Activated naive CD4-positive, alpha-beta T cell treated with anti-CD3 and anti-CD28 coated beads for 36 hours (primary cell): ENCODE data around the gene TCEAL9. TPM values are rescaled to one million over a fixed set of nuclear protein-coding genes. Genes with fewer than 3 reads are reported as not detected.
A peak's percentile ranks its signal among the peaks of the same experiment; 100 is the strongest.
"Not testable (repeated sequence)": the region's sequence is repeated elsewhere in the genome, so short reads cannot be mapped to it uniquely, and the experiment has no call there.

ENCODE experiments used
- CTCF ChIA-PET: fragments of 350-600 bp; sonication (Branson Sonifier 250); formaldehyde crosslinking; loops from one replicate; lab custom pipeline; 2021; ENCODE audit warnings: antibody characterized with exemption; lab: Charles Lee
- DNase-seq: peaks from one replicate; pipeline ENCODE4 v3.0.0-alpha.2; 2020
- H3K27ac Mint-ChIP-seq: one replicate; pipeline ENCODE4 v1.8.0; 2021; ENCODE audit warnings: mild to moderate bottlenecking, mixed read lengths
- H3K27me3 Mint-ChIP-seq: one replicate; pipeline ENCODE4 v1.8.0; 2021; ENCODE audit warnings: low read depth, mixed read lengths
- H3K36me3 Mint-ChIP-seq: one replicate; pipeline ENCODE4 v1.8.0; 2021; ENCODE audit warnings: low read depth, mixed read lengths
- H3K4me1 Mint-ChIP-seq: one replicate; pipeline ENCODE4 v1.8.0; 2021; ENCODE audit warnings: low read depth, mixed read lengths
- H3K4me3 Mint-ChIP-seq: one replicate; pipeline ENCODE4 v1.8.0; 2021; ENCODE audit warnings: mild to moderate bottlenecking, moderate library complexity, mixed read lengths
- H3K9me3 Mint-ChIP-seq: one replicate; pipeline ENCODE4 v1.8.0; 2021; ENCODE audit warnings: mixed read lengths
- intact Hi-C: fragments of 100-400 bp; cut with micrococcal nuclease; formaldehyde crosslinking; loops from one replicate; pipeline ENCODE4 v1.15.1; 2023
- total RNA-seq, 2 experiments: library from RNA; stranded (reverse); gene quantifications; one replicate each; pipeline ENCODE4 v1.2.3, GENCODE V29; 2021

The TCEAL9 gene
- total RNA-seq, 2 experiments from 2014 or later: 3.2 to 3.5 TPM

GRCh38 chrX:103357871-103358270 lies 1.6 kb downstream of the TCEAL9 start:
- Mint-ChIP-seq H3K9me3 (no peaks in the 10 kb centered on the region), H3K27ac (no peak overlapping the region), H3K36me3 (peaks cover 2% of the 10 kb centered on the region), H3K4me1 (peaks cover 7% of the 10 kb centered on the region), H3K4me3 (peak overlapping the region; percentile 8), H3K27me3 (no peaks in the 10 kb centered on the region)
- intact Hi-C loops: loop anchor here (5.0 kb wide), 1 partner anchor 104 kb away; no protein-coding TSS in a partner anchor
- DNase-seq: no peak
- CTCF ChIA-PET: no interaction called here

GRCh38 chrX:103359605-103360004 lies 3.3 kb downstream of the TCEAL9 start:
- H3K27me3 Mint-ChIP-seq, H3K4me3 Mint-ChIP-seq, H3K27ac Mint-ChIP-seq, H3K36me3 Mint-ChIP-seq, DNase-seq, H3K4me1 Mint-ChIP-seq, CTCF ChIA-PET, H3K9me3 Mint-ChIP-seq: not testable (repeated sequence)
- intact Hi-C loops: loop anchor here (5.0 kb wide), 1 partner anchor 103 kb away; no protein-coding TSS in a partner anchor

- CTCF ChIA-PET: no interaction called here
- no peaks in the 10 kb centered on the region for H3K9me3 Mint-ChIP-seq
- DNase-seq: no peak
- intact Hi-C loops: no loop called here
- no peak overlapping the region for H3K4me3 Mint-ChIP-seq
- H3K4me1 Mint-ChIP-seq: peaks cover 7% of the 10 kb centered on the region
- peaks cover 2% of the 10 kb centered on the region for H3K36me3 Mint-ChIP-seq
- no peak overlapping the region for H3K27ac Mint-ChIP-seq
- H3K27me3 Mint-ChIP-seq: no peaks in the 10 kb centered on the region
These were observed 3.8 kb downstream of the TCEAL9 start for GRCh38 chrX:103360092-103360491.

- no peak overlapping the region for H3K27ac Mint-ChIP-seq
- H3K36me3 Mint-ChIP-seq: peaks cover 2% of the 10 kb centered on the region
- no peak overlapping the region for H3K4me3 Mint-ChIP-seq
- CTCF ChIA-PET: interaction anchor here (0.5 kb wide), 1 partner anchor 244 kb away, joined by 5 read pairs; no protein-coding TSS in a partner anchor
- peaks cover 5% of the 10 kb centered on the region for H3K4me1 Mint-ChIP-seq
- intact Hi-C loops: no loop called here
- no peak for DNase-seq
- H3K9me3 Mint-ChIP-seq: no peaks in the 10 kb centered on the region
- H3K27me3 Mint-ChIP-seq: no peaks in the 10 kb centered on the region
These were observed 4.6 kb downstream of the TCEAL9 start for GRCh38 chrX:103360916-103361315.

- CTCF ChIA-PET: no interaction called here
- Mint-ChIP-seq H3K9me3 (no peaks in the 10 kb centered on the region), H3K4me1 (peaks cover 3% of the 10 kb centered on the region), H3K4me3 (no peak overlapping the region), H3K36me3 (peaks cover 2% of the 10 kb centered on the region), H3K27me3 (no peaks in the 10 kb centered on the region), H3K27ac (no peak overlapping the region)
- intact Hi-C loops: no loop called here
- no peak for DNase-seq
These were observed 5.5 kb downstream of the TCEAL9 start for GRCh38 chrX:103361798-103362197.

GRCh38 chrX:103362474-103362873 lies 6.2 kb downstream of the TCEAL9 start:
- DNase-seq: no peak
- intact Hi-C loops: no loop called here
- Mint-ChIP-seq H3K36me3 (peaks cover 2% of the 10 kb centered on the region), H3K27ac (no peak overlapping the region), H3K4me1 (no peaks in the 10 kb centered on the region), H3K27me3 (no peaks in the 10 kb centered on the region), H3K9me3 (no peaks in the 10 kb centered on the region), H3K4me3 (no peak overlapping the region)
- CTCF ChIA-PET: no interaction called here

- no peaks in the 10 kb centered on the region for H3K4me1 Mint-ChIP-seq
- DNase-seq: no peak
- intact Hi-C loops: no loop called here
- no peaks in the 10 kb centered on the region for H3K27me3 Mint-ChIP-seq
- no peak overlapping the region for H3K27ac Mint-ChIP-seq
- CTCF ChIA-PET: interaction anchor here (0.6 kb wide), 1 partner anchor 126 kb away, joined by 3 read pairs; no protein-coding TSS in a partner anchor
- no peaks in the 10 kb centered on the region for H3K36me3 Mint-ChIP-seq
- no peak overlapping the region for H3K4me3 Mint-ChIP-seq
- no peaks in the 10 kb centered on the region for H3K9me3 Mint-ChIP-seq
These were observed 6.7 kb downstream of the TCEAL9 start for GRCh38 chrX:103363046-103363445.

- no peak overlapping the region for H3K4me3 Mint-ChIP-seq
- no peaks in the 10 kb centered on the region for H3K36me3 Mint-ChIP-seq
- no peak for DNase-seq
- no peaks in the 10 kb centered on the region for H3K9me3 Mint-ChIP-seq
- H3K4me1 Mint-ChIP-seq: no peaks in the 10 kb centered on the region
- intact Hi-C loops: no loop called here
- H3K27me3 Mint-ChIP-seq: no peaks in the 10 kb centered on the region
- CTCF ChIA-PET: no interaction called here
- H3K27ac Mint-ChIP-seq: no peak overlapping the region
These were observed 11.2 kb downstream of the TCEAL9 start for GRCh38 chrX:103367502-103367901.

- intact Hi-C loops: no loop called here
- CTCF ChIA-PET: no interaction called here
- no peaks in the 10 kb centered on the region for H3K27me3 Mint-ChIP-seq
- no peak for DNase-seq
- H3K27ac Mint-ChIP-seq: no peak overlapping the region
- no peak overlapping the region for H3K4me3 Mint-ChIP-seq
- H3K4me1 Mint-ChIP-seq: no peaks in the 10 kb centered on the region
- H3K9me3 Mint-ChIP-seq: no peaks in the 10 kb centered on the region
- H3K36me3 Mint-ChIP-seq: no peaks in the 10 kb centered on the region
These were observed 13.2 kb downstream of the TCEAL9 start for GRCh38 chrX:103369479-103369878.

GRCh38 chrX:103372886-103373285 lies 16.6 kb downstream of the TCEAL9 start:
- Mint-ChIP-seq H3K36me3 (peaks cover 2% of the 10 kb centered on the region), H3K27ac (no peak overlapping the region), H3K4me1 (peaks cover 5% of the 10 kb centered on the region), H3K4me3 (no peak overlapping the region), H3K27me3 (no peaks in the 10 kb centered on the region), H3K9me3 (no peaks in the 10 kb centered on the region)
- CTCF ChIA-PET: no interaction called here
- intact Hi-C loops: no loop called here
- DNase-seq: no peak

GRCh38 chrX:103373581-103373980 lies 17.3 kb downstream of the TCEAL9 start:
- intact Hi-C loops: no loop called here
- Mint-ChIP-seq H3K4me3 (no peak overlapping the region), H3K36me3 (peaks cover 2% of the 10 kb centered on the region), H3K27me3 (no peaks in the 10 kb centered on the region), H3K27ac (no peak overlapping the region), H3K4me1 (peaks cover 5% of the 10 kb centered on the region), H3K9me3 (no peaks in the 10 kb centered on the region)
- no peak for DNase-seq
- CTCF ChIA-PET: no interaction called here

- peak within 1 kb of the TSS; percentile 76 for H3K4me3 Mint-ChIP-seq
- H3K4me1 Mint-ChIP-seq: peaks cover 5% of the 10 kb centered on the region
- DNase-seq: peak; percentile 38
- no peaks in the 10 kb centered on the region for H3K27me3 Mint-ChIP-seq
- intact Hi-C loops: loop anchor here (2.0 kb wide), 2 partner anchors 28 to 66 kb away; partner anchors contain the start of gene BEX2
- CTCF ChIA-PET: interaction anchor here (0.7 kb wide), 1 partner anchor 114 kb away, joined by 3 read pairs; no protein-coding TSS in a partner anchor
- peaks cover 2% of the 10 kb centered on the region for H3K36me3 Mint-ChIP-seq
- H3K9me3 Mint-ChIP-seq: no peaks in the 10 kb centered on the region
- peak within 1 kb of the TSS; percentile 56 for H3K27ac Mint-ChIP-seq
These were observed 20.0 kb downstream of the TCEAL9 start, which contains the start of gene BEX3 for GRCh38 chrX:103376118-103376978. Gene BEX3 (plus strand): TSS chrX:103376538. CDS start chrX:103377522, 984 bp downstream.

- Mint-ChIP-seq H3K27me3 (no peaks in the 10 kb centered on the region), H3K9me3 (no peaks in the 10 kb centered on the region), H3K4me1 (peaks cover 5% of the 10 kb centered on the region), H3K36me3 (peaks cover 2% of the 10 kb centered on the region), H3K27ac (no peak overlapping the region), H3K4me3 (peak overlapping the region; percentile 76)
- intact Hi-C loops: loop anchor here (2.0 kb wide), 2 partner anchors 28 to 66 kb away; partner anchors contain the start of gene BEX2
- DNase-seq: no peak
- CTCF ChIA-PET: no interaction called here
These were observed 20.6 kb downstream of the TCEAL9 start for GRCh38 chrX:103376979-103377324.
